NCI-H526 treated with DMSO at 0.1 percent for 48 hours (cell line): ENCODE results near the gene DUSP2.

ENCODE experiments used
- DNase-seq: peaks from one replicate; lab custom pipeline; 2025; lab: John Stamatoyannopoulos, UW

Gene DUSP2

GRCh38 chr2:96113951-96114350 is 31.3 kb downstream of the DUSP2 start:
- DNase-seq = no peak

DNA sequence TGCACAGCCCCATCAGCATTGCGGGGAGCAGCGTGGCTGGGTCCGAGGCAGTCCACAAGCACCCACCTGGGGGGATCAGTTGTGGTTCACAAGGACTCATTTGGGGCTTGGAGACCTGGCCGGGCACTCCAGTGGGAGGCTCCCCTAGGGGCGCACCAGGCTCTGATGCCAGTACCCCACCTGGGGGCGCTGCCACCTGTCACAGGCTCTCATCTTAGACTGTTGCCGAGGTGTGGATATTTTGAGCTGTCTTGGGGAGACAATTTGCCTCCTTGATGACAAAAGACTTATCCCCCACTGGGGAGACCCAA is 31.9 kb downstream of the DUSP2 start:
- DNase-seq = no peak

DNA sequence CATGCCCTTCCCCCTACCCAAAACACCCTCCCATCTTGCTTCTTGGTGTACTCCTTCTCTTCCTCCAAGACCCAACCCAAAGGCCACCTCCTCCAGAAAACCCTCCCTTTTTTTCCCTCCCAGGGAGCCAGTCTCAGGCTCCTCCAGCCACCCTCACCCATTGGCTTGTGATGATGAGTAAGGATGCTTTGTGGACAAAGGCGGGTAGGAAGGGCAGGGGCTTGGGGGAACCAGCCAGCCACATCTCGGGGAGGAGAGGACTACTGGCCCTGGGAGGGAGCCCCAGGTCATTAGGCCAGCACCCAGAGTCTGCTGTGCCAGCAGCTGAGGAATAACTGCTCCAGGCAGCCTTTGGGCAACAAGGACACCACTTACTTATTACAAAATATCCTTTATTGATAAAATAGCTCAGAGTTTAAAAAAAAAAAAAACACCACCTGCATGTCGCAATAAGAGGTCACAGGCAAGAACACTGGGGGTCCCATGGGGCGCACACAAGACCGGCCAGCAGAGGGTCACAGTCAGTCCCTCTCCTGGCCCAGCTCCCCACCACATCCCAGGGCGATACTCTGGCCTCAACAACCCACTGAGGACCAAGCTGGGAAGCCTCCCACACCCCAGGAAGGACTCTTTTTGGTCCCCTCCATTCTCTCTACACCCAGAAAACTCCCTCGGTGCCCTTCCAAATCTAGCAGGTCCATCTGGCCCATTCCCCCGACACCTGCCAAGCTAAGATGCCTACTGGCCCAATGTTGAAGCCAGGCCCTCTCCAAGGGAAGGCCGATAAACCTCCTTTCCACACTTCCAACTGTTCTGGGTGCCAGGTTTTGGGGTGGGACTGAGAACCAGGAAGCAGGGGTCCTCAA is 32.5 kb downstream of the DUSP2 start:
- DNase-seq = no peak

DNA sequence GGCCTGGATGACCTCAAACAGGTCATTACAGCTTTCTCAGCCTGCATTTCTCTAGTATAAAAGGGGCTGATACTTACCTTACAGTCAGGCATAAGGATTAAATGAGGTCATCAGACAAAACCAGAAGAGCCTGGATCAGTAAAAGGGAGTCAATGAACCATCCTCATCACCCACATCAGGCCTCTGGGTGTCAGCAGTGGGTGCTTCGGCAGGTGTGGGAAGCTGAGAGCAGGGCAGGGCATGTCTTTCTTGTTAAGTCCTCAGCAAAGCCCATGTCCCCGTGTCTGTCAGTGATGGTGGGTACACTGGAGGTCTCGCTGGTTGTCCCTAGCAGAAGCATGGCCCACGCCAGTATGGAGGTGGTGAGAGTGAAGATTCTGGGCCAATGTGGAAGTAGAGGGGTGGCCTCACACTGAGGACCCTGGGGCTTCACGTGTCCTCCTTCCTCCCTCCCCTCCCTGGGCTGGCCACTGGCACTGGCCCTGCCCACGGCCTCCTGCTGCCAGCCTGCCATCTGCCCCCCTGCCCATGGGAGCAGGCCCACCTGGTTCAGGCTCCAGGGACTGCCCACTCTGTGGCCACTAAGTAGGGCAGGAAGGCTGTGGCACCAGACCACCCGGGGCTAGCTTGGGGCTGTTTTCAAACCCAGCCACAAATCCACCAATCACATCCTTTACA is 33.3 kb downstream of the DUSP2 start:
- DNase-seq = no peak

DNA sequence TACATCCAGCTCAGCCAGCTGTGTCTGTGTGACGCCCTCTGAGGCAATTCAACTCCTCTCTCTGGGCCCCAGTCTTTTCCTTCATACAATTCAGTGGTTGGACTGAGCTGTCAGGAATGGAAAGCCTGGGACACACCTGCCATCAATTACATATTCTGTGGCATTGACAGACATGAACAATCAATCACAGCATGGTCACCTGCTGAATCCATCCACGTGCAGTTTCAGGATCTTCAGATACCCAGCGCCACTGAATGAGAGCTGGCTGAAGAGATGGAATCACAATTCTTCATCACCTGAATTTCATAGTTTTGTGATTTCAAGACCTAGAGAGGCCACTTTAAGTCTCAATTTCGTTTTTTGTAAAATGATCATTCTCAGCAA is 34.0 kb downstream of the DUSP2 start:
- DNase-seq = no peak

GRCh38 chr2:96110621-96111256 is 34.5 kb downstream of the DUSP2 start:
- no peak for DNase-seq

DNA sequence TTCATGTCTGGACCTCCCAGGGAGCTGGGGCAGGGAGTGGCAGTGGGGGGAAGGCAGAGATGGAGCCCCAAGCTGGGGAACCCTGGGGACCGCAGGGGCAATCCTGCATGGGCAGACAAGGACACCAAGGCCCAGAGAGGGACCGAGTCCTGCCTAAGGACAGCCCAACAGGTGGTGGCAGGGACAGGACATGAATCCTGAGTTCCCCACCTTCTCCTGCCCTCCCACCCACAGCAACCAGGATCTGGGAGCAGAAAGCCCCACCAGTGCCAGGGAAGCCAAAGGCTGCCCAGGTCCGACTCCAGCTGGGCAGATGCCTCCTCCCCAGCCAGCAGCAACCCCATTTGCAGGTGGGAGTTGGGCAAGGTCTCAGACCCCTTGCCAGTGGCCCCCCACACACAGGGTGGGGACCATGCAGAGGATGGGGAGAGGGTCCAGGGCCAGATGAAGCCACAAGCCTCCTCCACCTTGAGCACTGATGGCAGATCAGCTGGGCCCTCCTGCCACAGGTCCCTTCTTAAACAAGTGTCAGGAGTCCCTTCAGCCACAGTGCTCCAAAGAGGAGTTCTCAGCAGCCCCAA is 35.2 kb downstream of the DUSP2 start:
- no peak for DNase-seq

DNA sequence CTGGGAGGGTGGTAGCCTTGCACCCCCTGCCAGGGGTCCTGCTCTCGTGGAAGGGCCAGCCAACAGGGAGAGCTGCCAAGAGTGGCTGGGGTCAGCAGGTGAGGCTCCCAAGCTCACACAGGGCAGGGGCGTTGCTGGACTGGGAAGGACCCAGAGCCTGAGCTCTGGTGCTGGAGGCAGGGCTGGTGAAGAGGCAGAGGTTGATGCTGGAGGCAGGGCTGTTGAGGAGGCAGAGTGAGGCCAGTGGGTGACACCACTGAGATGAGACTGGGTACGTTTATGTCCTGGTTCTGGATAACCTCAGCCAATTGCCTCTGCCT is 35.9 kb downstream of the DUSP2 start:
- no peak for DNase-seq

- no peak for DNase-seq
Measured at GRCh38 chr2:96108541-96109360, 36.5 kb downstream of the DUSP2 start.

GRCh38 chr2:96108151-96108540 is 37.1 kb downstream of the DUSP2 start:
- no peak for DNase-seq

GRCh38 chr2:96107708-96108065 is 37.6 kb downstream of the DUSP2 start:
- DNase-seq = no peak

- no peak for DNase-seq
Measured at GRCh38 chr2:96106991-96107707, 38.1 kb downstream of the DUSP2 start.

GRCh38 chr2:96105994-96106715 is 39.1 kb downstream of the DUSP2 start:
- DNase-seq = no peak

GRCh38 chr2:96105152-96105915 is 39.9 kb downstream of the DUSP2 start:
- DNase-seq = no peak

GRCh38 chr2:96104487-96104861 is 40.8 kb downstream of the DUSP2 start:
- DNase-seq = no peak

- DNase-seq = no peak
Measured at GRCh38 chr2:96103761-96104486, 41.3 kb downstream of the DUSP2 start.

DNA sequence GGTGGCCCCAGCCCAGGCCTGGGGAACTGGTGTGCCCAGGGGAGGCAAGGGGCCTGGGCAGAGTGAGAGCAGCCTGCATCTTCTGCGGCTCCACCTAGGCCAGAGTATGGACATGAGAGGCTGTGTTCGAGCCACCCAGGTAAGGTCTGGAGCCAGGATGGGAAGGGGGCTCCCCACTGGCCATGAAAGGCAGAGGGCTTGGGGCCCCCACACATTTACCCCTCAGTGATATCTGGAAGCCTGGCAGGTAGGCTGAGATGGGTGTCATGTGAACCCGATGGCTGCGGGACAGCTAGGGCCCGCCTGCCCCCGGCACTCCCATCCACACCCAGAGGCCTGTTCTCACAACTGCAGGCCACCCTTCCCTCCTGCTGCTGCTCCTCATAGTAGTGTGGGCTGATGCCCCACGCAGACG is 42.0 kb downstream of the DUSP2 start:
- no peak for DNase-seq

DNA sequence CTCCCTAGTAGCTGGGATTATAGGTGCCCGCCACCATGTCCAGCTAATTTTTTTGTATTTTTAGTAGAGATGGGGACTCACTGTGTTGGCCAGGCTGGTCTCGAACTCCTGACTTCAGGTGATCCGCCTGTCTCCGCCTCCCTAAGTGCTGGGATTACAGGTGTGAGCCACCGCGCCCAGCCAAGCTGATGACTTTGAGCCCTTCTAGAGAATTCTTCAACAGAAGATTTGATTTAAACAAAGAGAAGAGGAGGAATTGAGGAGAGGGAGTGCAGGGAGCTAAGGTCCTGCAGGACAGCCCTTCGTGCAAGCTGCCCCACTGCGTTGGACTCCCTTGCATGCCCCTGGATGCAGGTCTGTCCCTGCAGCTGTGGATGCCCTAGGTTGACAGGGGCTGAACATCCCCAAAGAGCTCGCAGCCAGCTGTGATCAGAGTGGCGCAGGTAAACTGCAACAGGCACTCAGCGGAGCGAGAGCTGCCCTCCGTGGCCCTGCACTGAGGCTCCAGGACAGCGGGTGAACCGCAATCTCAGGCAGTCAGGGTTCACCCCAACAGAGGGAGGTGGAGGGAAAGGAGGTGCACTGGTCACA is 42.5 kb downstream of the DUSP2 start:
- no peak for DNase-seq

GRCh38 chr2:96100893-96101304 is 44.3 kb downstream of the DUSP2 start:
- DNase-seq = no peak
